T-helper 2 cell treated with Interferon-gamma antibody and Interleukin-4, amounts not matched to agents 5 μg/mL and 100 μg/mL, for 36 hours (primary cell): ENCODE results near the gene ADAMTS17.

Source experiments
- DNase-seq: peaks from one replicate; pipeline ENCODE4 v3.0.0; 2021; ENCODE audit warnings: low spot score
- H3K27ac Mint-ChIP-seq: one replicate; pipeline ENCODE4 v1.8.0; 2021; ENCODE audit warnings: mild to moderate bottlenecking, mixed read lengths
- H3K27me3 Mint-ChIP-seq: one replicate; pipeline ENCODE4 v1.8.0; 2021; ENCODE audit warnings: low read depth, mixed read lengths
- H3K36me3 Mint-ChIP-seq: one replicate; pipeline ENCODE4 v1.8.0; 2021; ENCODE audit warnings: low read depth, mixed read lengths
- H3K4me1 Mint-ChIP-seq: one replicate; pipeline ENCODE4 v1.8.0; 2021; ENCODE audit warnings: low read depth, mixed read lengths
- H3K4me3 Mint-ChIP-seq: one replicate; pipeline ENCODE4 v1.8.0; 2022; ENCODE audit warnings: mild to moderate bottlenecking, moderate library complexity, mixed read lengths
- H3K9me3 Mint-ChIP-seq: one replicate; pipeline ENCODE4 v1.8.0; 2021; ENCODE audit warnings: mixed read lengths

The ADAMTS17 gene

DNA sequence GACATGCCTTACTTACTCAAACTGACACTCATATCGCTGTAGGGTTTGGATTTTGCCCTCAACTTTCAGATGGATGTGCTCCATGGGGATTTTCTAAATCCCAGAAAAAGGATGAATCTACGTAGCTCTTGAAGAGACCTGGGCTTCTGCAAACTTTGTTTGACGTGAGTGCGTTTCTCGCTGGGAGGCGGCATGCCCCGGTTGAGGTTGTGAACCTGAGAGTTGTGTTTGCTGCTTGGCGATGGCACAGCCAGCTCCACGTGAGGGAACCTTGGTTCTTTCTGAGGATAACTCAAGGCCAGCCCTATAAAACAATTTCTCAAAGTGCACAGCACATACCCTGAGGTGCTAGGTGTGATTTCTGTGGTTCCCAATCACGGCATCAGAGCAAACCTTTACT, 209.5 kb downstream of the ADAMTS17 start:
- Mint-ChIP-seq H3K9me3 (no peaks in the 10 kb centered on the region), H3K27ac (no peak overlapping the region), H3K4me3 (no peak overlapping the region), H3K4me1 (no peaks in the 10 kb centered on the region), H3K27me3 (peaks cover 3% of the 10 kb centered on the region), H3K36me3 (no peaks in the 10 kb centered on the region)
- DNase-seq, result no peak

DNA sequence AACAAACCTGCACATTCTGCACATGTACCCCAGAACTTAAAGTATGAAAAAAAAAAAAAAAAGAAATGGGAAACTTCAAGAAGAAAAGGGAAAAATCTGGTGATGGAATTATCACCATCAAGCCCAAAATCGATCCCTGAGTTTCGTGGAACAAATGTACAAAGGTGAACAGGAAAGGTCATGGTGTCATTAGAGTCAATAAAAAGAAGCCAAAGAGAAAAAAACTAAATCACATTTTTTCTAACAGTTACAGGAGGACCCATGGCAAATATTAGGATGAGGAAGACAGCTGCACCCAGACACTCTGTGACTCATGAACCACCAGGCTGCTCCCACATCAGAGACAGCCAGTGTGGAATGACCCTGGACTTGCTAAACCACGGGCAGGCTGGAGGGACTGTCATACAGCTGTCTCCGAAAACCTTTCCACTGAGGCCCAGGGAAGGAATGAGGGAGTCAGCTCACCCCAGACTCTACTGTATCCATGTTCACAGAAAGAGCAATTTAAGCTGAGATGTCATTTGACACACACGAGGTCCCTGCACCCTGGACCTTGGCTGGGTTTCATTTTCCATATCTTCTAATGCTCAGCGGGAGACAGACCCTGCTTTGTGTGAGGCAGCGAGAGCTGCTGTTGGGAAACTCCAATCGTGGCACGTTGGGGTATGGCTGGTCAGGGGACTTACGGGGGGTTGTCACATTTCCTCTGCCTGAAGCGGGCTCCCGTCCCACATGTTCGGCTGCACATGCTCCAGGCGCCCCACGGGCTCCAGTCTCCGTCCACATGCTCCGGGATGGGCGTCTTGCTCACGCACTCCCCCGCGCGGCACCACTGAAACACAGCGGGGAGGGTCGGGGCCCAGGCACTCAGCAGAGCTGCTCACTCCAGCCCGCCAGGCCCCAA, 210.2 kb downstream of the ADAMTS17 start:
- Mint-ChIP-seq H3K27ac (no peak overlapping the region), H3K9me3 (no peaks in the 10 kb centered on the region), H3K27me3 (peaks cover 3% of the 10 kb centered on the region), H3K4me1 (no peaks in the 10 kb centered on the region), H3K36me3 (no peaks in the 10 kb centered on the region), H3K4me3 (peak overlapping the region; percentile 32)
- DNase-seq, result peak; percentile 10

DNA sequence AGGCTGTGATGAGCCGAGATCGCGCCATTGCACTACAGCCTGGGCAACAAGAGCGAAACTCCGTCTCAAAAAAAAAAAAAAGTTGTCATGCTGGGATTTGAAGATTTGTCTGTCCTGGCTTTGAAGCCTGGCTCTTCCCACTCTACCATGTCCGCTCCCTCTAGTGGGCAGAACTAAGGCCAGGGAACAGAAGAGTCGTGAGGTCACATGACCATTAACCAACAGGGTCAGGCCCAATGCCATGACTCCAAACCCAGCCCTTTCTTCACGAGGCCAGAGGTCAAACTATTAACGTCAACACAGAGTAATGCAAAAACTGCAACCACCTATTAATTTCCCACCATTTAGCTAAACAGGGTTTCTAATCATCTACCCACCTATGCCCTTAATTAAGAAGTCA, 212.1 kb downstream of the ADAMTS17 start:
- no peaks in the 10 kb centered on the region for H3K4me1 Mint-ChIP-seq

DNA sequence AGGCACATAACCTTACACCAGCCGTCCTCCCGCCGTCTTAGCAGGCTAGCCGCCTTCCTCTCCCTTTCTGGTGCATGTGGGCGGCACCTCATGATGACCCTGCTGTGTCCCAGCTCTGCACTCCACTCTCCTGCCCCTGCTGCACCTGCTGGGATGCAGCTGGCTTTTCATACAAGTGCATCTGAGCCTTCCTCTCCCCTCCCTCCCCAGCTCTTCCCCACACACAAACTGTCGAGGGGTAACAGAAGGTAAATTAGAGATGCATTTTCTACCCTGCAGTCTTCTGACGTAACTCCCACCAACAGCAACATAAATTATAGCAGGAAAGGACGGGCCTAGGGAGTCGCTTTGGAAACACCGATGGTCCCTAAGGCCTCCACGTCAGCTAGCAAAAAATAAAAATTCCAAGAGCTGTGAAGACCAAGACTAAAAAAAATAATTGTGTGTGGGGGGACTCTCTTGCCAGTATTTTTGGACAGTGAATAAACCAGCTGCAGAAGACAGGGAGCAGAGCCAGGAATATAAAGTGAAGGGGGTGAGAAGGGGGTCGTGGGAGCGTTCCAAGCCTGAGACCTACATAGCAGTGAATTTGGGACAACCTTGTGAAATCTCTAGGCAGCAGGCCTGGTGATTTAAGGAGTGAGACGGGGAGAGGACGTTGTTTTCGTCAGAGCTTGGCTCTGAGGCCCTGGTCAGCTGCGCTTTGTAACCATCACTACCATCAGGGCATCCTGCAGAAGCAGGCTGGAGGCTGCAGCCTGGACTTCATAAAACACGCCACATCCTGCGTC, 216.2 kb downstream of the ADAMTS17 start:
- H3K27me3 Mint-ChIP-seq, result peaks cover 1% of the 10 kb centered on the region
- H3K4me1 Mint-ChIP-seq, result no peaks in the 10 kb centered on the region
- no peak overlapping the region for H3K27ac Mint-ChIP-seq
- H3K9me3 Mint-ChIP-seq, result peaks cover 14% of the 10 kb centered on the region
- H3K4me3 Mint-ChIP-seq, result no peak overlapping the region
- H3K36me3 Mint-ChIP-seq, result peaks cover 3% of the 10 kb centered on the region
- no peak for DNase-seq

More for the DNA sequence above, 212.1 kb downstream of the ADAMTS17 start:
- Mint-ChIP-seq H3K9me3 (no peaks in the 10 kb centered on the region), H3K27me3 (peaks cover under 1% of the 10 kb centered on the region), H3K4me3 (no peak overlapping the region), H3K27ac (no peak overlapping the region), H3K36me3 (no peaks in the 10 kb centered on the region)
- DNase-seq, result no peak

DNA sequence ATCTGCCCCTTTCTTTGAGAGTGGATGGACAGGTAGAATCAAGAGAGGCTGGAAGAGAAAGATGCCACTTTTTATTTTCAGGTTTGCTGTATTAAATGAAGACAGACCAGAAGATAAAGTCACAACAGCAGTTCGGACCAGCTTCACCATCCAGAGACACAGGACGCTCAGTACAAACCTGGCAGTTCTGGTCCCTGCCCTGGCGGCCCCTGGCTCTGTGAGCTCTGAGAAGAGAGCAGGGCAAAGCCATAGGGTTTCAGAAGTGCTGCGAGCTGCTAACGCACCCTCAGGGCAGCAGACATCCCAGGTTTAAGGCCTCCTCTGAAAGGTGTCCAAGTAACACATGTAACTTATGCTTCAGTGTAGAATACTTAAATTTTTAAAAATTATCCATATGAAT, 216.8 kb downstream of the ADAMTS17 start:
- no peak overlapping the region for H3K4me3 Mint-ChIP-seq
- peaks cover 2% of the 10 kb centered on the region for H3K4me1 Mint-ChIP-seq
- peaks cover 1% of the 10 kb centered on the region for H3K27me3 Mint-ChIP-seq
- H3K27ac Mint-ChIP-seq, result no peak overlapping the region
- peaks cover 17% of the 10 kb centered on the region for H3K9me3 Mint-ChIP-seq
- no peak for DNase-seq
- peaks cover 3% of the 10 kb centered on the region for H3K36me3 Mint-ChIP-seq

DNA sequence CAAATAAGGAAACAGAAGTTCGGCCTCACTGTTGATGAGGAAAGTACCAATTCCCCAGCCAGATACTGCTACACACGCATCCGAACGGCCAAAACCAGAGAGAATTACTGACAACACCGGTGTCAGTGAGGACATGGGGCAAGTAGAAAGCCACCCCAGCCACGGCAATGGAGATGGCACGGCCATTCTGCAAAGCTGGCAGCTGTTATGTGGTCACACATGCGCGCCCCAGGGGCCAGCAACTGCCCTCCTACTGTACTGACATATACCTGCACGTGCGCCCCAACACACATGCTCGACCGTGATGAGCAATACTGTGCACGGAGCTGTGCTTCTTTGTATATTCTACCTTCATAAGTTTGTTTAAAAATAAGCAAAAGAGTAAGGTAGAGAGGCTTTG, 217.4 kb downstream of the ADAMTS17 start:
- peaks cover 3% of the 10 kb centered on the region for H3K36me3 Mint-ChIP-seq
- no peak overlapping the region for H3K4me3 Mint-ChIP-seq
- peaks cover 6% of the 10 kb centered on the region for H3K4me1 Mint-ChIP-seq
- H3K9me3 Mint-ChIP-seq, result peaks cover 17% of the 10 kb centered on the region
- H3K27me3 Mint-ChIP-seq, result peaks cover 1% of the 10 kb centered on the region
- H3K27ac Mint-ChIP-seq, result no peak overlapping the region
- no peak for DNase-seq

DNA sequence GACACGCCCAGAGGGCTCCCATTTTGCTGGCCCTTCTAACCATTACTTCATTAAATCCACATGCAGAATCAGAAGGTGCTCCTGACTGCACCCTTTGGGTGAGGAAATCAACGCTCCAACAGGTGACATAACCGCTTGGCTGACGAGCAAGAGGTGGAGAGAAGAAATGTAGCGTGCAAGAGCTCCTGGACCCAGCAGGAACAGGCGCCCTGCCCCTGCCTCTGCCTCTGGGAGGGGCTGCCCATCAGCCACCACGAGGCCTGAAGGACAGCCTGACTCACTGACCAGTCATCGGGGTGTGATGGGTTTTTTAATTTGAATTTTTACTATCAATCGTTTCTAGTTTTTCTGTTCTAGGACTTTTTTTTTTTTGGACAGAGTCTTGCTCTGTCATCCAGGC, 218.2 kb downstream of the ADAMTS17 start:
- Mint-ChIP-seq H3K4me3 (no peak overlapping the region), H3K4me1 (peaks cover 6% of the 10 kb centered on the region), H3K27ac (no peak overlapping the region), H3K9me3 (peaks cover 17% of the 10 kb centered on the region), H3K36me3 (peaks cover 3% of the 10 kb centered on the region), H3K27me3 (peaks cover 1% of the 10 kb centered on the region)
- no peak for DNase-seq

DNA sequence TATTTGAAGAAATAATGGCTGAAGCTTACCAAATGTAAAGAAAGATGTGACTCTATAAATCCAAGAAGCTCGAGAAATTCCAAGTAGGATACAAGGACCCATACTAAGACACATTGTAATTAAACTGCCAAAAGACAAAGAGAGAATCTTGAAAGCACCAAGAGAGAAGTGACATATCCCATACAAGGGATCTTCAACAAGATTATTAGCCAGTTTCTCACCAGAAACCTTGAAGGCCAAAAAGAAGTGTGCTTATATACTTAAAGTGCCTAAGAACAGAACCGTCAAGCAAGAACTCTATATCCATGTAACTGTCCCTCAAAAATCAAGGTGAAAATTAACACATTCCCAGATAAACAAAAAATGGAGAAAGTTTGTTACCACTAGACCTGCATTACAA, 220.5 kb downstream of the ADAMTS17 start:
- H3K4me3 Mint-ChIP-seq, result no peak overlapping the region
- H3K4me1 Mint-ChIP-seq, result peaks cover 6% of the 10 kb centered on the region
- H3K9me3 Mint-ChIP-seq, result peaks cover 17% of the 10 kb centered on the region
- DNase-seq, result no peak
- H3K27me3 Mint-ChIP-seq, result peaks cover 1% of the 10 kb centered on the region
- H3K27ac Mint-ChIP-seq, result no peak overlapping the region
- peaks cover 3% of the 10 kb centered on the region for H3K36me3 Mint-ChIP-seq

DNA sequence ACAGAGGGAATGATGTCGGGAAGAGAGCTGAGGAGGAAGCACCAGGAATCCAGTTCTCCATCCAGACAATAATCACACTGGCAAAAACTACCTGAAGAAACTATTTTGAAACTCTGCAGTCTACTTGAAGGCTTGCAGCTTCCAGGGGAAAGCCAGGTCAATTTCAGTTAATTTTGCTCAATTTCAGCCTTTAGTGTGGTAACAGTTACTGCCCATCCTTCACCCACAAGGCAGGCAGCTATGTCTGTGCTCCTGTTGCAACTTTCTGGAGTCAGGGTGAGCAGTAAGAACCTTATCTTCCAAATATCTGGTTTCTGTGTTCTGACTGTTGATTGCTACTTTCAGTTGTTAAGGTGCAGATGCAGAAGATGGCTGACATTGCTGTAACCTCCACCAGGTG, 221.7 kb downstream of the ADAMTS17 start:
- Mint-ChIP-seq H3K4me1 (peaks cover 6% of the 10 kb centered on the region), H3K27ac (no peak overlapping the region), H3K9me3 (peaks cover 17% of the 10 kb centered on the region), H3K36me3 (peaks cover 3% of the 10 kb centered on the region), H3K27me3 (peaks cover 1% of the 10 kb centered on the region), H3K4me3 (no peak overlapping the region)
- DNase-seq, result no peak

DNA sequence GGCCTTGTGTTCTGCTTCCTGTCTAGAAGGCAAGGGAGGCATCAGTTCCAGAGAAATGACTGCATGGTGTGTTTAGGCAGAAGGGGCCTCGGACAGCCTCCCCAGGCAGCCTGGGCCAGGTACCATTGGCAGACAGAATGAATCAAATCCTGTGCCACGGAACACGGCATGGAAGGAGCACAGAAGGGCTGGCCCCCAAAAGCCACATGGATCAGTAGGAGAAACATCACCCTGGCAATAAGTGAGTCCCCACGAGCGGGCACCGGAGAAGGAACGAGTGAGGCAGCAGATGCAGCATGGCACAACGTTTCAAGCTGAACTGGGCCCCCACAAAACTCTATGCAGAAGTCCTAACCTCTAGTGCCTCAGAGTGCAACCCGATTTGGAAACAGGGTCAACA, 223.2 kb downstream of the ADAMTS17 start:
- H3K27me3 Mint-ChIP-seq, result peaks cover 1% of the 10 kb centered on the region
- peaks cover 10% of the 10 kb centered on the region for H3K4me1 Mint-ChIP-seq
- no peak overlapping the region for H3K4me3 Mint-ChIP-seq
- peaks cover 17% of the 10 kb centered on the region for H3K9me3 Mint-ChIP-seq
- DNase-seq, result no peak
- H3K36me3 Mint-ChIP-seq, result peaks cover 3% of the 10 kb centered on the region
- H3K27ac Mint-ChIP-seq, result no peak overlapping the region

DNA sequence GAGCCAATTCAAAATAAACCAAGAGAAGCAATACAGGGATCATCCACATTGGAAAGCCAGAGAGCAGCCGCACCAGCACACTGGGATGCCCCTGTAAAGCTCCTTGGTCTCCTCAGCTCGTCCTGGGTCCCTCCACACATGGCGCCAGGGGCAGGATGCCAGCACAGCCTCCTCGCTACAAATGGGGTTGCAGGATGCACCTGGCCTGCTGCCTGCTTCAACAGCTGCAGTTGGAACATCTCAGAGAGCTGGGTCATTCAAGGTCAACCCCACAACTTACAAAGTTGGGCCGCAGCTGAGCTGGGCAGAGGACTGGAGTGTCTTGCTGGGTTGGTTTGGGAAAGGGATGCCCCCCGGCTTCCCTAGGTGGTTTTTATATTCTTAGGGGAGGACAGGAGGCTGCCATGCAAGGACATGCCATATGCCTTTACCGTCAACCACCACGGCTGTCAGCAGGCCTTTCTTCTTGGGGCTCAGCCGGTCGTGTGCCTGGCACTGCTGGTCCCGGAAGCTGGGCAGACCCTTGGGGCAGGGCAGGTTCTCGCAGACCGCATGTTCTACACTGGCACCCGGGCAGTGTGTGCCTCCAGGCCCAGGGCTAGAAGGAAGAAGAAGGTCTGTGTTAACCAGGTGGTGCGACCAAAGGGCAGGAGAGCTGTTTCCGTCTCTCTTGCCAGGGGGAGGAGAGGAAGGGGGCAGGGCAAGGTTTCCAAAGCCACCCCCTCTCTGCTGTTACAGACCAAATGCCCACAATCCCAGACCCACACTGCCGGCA, 225.2 kb downstream of the ADAMTS17 start:
- Mint-ChIP-seq H3K27ac (no peak overlapping the region), H3K4me1 (peaks cover 17% of the 10 kb centered on the region), H3K36me3 (peaks cover 3% of the 10 kb centered on the region), H3K9me3 (peaks cover 11% of the 10 kb centered on the region), H3K27me3 (no peaks in the 10 kb centered on the region), H3K4me3 (no peak overlapping the region)
- no peak for DNase-seq

DNA sequence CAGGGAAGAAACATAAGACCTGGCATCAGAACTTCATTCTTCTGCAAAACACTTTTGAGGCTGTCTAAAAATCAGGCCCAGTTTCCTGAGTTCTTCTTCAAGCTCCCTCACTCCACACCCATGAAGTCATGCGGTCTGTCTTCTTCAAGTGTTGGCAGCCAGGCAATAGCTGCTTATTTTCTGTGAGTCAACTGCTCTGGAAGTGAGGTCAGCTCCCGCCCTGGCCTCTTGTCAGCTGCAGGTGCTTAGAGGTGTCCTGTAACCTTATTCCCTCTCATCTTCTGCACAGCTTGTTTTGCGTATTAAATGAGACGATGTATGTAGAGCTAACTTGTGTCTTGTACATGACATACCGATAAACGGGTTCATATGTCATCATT, 226.1 kb downstream of the ADAMTS17 start:
- DNase-seq, result no peak

DNA sequence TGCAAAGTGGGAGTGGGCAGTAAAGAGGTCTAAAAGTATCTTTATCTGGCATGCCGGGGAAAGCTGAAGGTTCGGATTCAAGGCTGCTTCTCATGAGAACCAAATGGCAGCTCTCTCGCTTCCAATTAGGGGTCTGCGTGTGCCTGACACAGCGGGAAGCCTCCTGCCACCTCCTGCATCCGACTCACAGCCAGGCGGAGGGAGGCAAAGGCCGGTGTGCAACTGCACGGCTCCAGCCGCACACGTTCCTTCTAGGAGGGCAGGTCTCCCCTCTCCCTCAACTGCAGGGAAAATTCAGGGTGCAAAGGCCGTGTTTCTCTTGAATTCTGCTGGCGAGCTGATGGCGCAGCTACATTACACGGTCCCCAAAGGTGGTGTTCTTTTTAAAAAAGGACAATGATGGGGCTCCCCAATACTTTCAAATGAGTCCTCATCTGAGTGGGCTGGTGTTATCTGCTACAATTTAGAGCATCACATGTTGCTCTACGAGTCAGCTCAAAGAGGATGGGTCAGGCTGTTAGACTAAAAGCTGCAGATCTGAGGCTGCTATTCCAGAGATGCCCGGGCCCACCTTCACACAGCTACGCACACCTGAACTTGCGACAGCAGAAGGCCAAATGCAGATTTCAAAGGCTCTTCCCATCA, 226.6 kb downstream of the ADAMTS17 start:
- no peak for DNase-seq
- no peaks in the 10 kb centered on the region for H3K27me3 Mint-ChIP-seq
- peaks cover 29% of the 10 kb centered on the region for H3K4me1 Mint-ChIP-seq
- H3K36me3 Mint-ChIP-seq, result no peaks in the 10 kb centered on the region
- H3K27ac Mint-ChIP-seq, result no peak overlapping the region
- H3K4me3 Mint-ChIP-seq, result no peak overlapping the region
- H3K9me3 Mint-ChIP-seq, result no peaks in the 10 kb centered on the region

More for the DNA sequence above, 226.1 kb downstream of the ADAMTS17 start:
- no peaks in the 10 kb centered on the region for H3K36me3 Mint-ChIP-seq
- peaks cover 26% of the 10 kb centered on the region for H3K4me1 Mint-ChIP-seq
- H3K27me3 Mint-ChIP-seq, result no peaks in the 10 kb centered on the region
- H3K9me3 Mint-ChIP-seq, result peaks cover 4% of the 10 kb centered on the region
- H3K4me3 Mint-ChIP-seq, result no peak overlapping the region
- no peak overlapping the region for H3K27ac Mint-ChIP-seq
